Mesothelial cell of epicardium (in vitro differentiated cells): ENCODE data around the gene FGD3. TPM values are rescaled to one million over a fixed set of nuclear protein-coding genes. Genes with fewer than 3 reads are reported as not detected.

Experiments used
- DNase-seq, 2 experiments: peaks; one replicate each; pipeline ENCODE4 v3.0.0; 2021; ENCODE audit warnings: low spot score in 2 of 2; ENCODE audit not compliant: unreplicated experiment in 2 of 2
- H3K27ac Mint-ChIP-seq: 2 replicates; pipeline ENCODE4 v1.8.0; 2021; ENCODE audit warnings: mixed read lengths
- H3K27me3 Mint-ChIP-seq: 2 replicates; pipeline ENCODE4 v1.8.0; 2021; ENCODE audit warnings: low read depth, mixed read lengths
- H3K36me3 Mint-ChIP-seq: 2 replicates; pipeline ENCODE4 v1.8.0; 2021; ENCODE audit warnings: mixed read lengths
- H3K4me1 Mint-ChIP-seq: 2 replicates; pipeline ENCODE4 v1.8.0; 2021; ENCODE audit warnings: mixed read lengths
- H3K4me3 Mint-ChIP-seq: 2 replicates; pipeline ENCODE4 v1.8.0; 2021; ENCODE audit warnings: mild to moderate bottlenecking, moderate library complexity, mixed read lengths
- H3K9me3 Mint-ChIP-seq: 2 replicates; pipeline ENCODE4 v1.8.0; 2021; ENCODE audit warnings: mixed read lengths
- total RNA-seq: library from RNA; stranded (reverse); gene quantifications from 3 replicates; pipeline ENCODE4 v1.2.1, GENCODE V29; 2021
- TF ChIP-seq, protein P1 (sequence below): fragments of 200-600 bp; sonication (generic); IDR thresholded peaks from one replicate; pipeline ENCODE4 v1.5.0; 2021; ENCODE audit warnings: antibody characterized with exemption; ENCODE audit not compliant: unreplicated experiment

FGD3 gene
- total RNA-seq, 1 donor from 2014 or later: 36.3 TPM

- Mint-ChIP-seq H3K36me3 (no peaks in the 10 kb centered on the region), H3K27me3 (no peaks in the 10 kb centered on the region), H3K27ac (no peak overlapping the region), H3K9me3 (peaks cover 5% of the 10 kb centered on the region), H3K4me1 (peaks cover 17% of the 10 kb centered on the region), H3K4me3 (no peak overlapping the region)
- DNase-seq: no peak
- TF ChIP-seq, protein P1, sequence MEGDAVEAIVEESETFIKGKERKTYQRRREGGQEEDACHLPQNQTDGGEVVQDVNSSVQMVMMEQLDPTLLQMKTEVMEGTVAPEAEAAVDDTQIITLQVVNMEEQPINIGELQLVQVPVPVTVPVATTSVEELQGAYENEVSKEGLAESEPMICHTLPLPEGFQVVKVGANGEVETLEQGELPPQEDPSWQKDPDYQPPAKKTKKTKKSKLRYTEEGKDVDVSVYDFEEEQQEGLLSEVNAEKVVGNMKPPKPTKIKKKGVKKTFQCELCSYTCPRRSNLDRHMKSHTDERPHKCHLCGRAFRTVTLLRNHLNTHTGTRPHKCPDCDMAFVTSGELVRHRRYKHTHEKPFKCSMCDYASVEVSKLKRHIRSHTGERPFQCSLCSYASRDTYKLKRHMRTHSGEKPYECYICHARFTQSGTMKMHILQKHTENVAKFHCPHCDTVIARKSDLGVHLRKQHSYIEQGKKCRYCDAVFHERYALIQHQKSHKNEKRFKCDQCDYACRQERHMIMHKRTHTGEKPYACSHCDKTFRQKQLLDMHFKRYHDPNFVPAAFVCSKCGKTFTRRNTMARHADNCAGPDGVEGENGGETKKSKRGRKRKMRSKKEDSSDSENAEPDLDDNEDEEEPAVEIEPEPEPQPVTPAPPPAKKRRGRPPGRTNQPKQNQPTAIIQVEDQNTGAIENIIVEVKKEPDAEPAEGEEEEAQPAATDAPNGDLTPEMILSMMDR: no peak
Measured at GRCh38 chr9:92961627-92962302, 14.4 kb downstream of the FGD3 start.

GRCh38 chr9:92962303-92962649 lies 15.0 kb downstream of the FGD3 start:
- no peak for DNase-seq
- H3K4me3 Mint-ChIP-seq: no peak overlapping the region
- H3K27ac Mint-ChIP-seq: no peak overlapping the region
- TF ChIP-seq, protein P1: no peak
- no peaks in the 10 kb centered on the region for H3K27me3 Mint-ChIP-seq
- no peaks in the 10 kb centered on the region for H3K36me3 Mint-ChIP-seq
- H3K4me1 Mint-ChIP-seq: peaks cover 13% of the 10 kb centered on the region
- peaks cover 5% of the 10 kb centered on the region for H3K9me3 Mint-ChIP-seq

- TF ChIP-seq, protein P1: no peak
- H3K4me1 Mint-ChIP-seq: peaks cover 13% of the 10 kb centered on the region
- H3K9me3 Mint-ChIP-seq: peaks cover 5% of the 10 kb centered on the region
- no peaks in the 10 kb centered on the region for H3K36me3 Mint-ChIP-seq
- H3K27me3 Mint-ChIP-seq: no peaks in the 10 kb centered on the region
- H3K27ac Mint-ChIP-seq: no peak overlapping the region
- no peak overlapping the region for H3K4me3 Mint-ChIP-seq
- DNase-seq: no peak
Measured at GRCh38 chr9:92962846-92963245, 15.5 kb downstream of the FGD3 start.

GRCh38 chr9:92963831-92964606 lies 16.7 kb downstream of the FGD3 start:
- H3K27ac Mint-ChIP-seq: peak overlapping the region; percentile 37
- no peak overlapping the region for H3K4me3 Mint-ChIP-seq
- H3K9me3 Mint-ChIP-seq: peaks cover 5% of the 10 kb centered on the region
- TF ChIP-seq, protein P1: no peak
- no peaks in the 10 kb centered on the region for H3K36me3 Mint-ChIP-seq
- no peak for DNase-seq
- peaks cover 7% of the 10 kb centered on the region for H3K4me1 Mint-ChIP-seq
- H3K27me3 Mint-ChIP-seq: no peaks in the 10 kb centered on the region

DNA sequence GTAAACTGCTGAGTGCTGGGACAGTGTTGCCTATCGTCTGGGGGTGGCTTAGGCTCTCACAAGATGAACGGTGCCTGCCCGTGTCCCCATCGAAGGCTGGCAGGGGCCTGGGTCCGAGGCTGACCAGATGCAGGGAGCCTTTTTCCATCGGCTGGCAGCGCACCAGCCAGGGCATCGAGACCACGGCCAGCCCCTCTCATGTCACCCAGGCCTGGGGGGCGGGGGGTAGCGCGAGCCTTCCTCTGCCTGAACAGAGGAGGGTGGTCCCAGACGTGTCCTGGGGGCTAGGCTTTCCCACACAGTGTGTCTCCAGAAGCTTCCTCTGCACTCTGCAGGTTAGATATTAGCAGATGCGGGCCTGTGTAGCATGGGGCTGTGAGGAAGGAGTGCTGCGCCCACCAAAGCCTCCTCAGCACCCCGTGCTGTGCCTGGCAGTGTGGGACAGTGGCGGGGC lies 17.3 kb downstream of the FGD3 start:
- Mint-ChIP-seq H3K9me3 (peaks cover 5% of the 10 kb centered on the region), H3K36me3 (no peaks in the 10 kb centered on the region), H3K27me3 (no peaks in the 10 kb centered on the region), H3K4me3 (no peak overlapping the region), H3K27ac (peak overlapping the region; percentile 37), H3K4me1 (peaks cover 8% of the 10 kb centered on the region)
- TF ChIP-seq, protein P1: no peak
- no peak for DNase-seq
